GM21723 (cell line): Measurements from ENCODE around the gene STAMBPL1.

Source experiments
- ATAC-seq: cut with Tn5 transposase; IDR thresholded peaks from one replicate; pipeline ENCODE4 v1.9.1; 2021; ENCODE audit warnings: mild to moderate bottlenecking, moderate library complexity; ENCODE audit not compliant: unreplicated experiment

STAMBPL1 gene

GRCh38 chr10:88946965-88947590 is 67.0 kb downstream of the STAMBPL1 start:
- ATAC-seq = no peak

GRCh38 chr10:88949051-88949450 is 69.0 kb downstream of the STAMBPL1 start:
- ATAC-seq = no peak

GRCh38 chr10:88949912-88950837 is 70.1 kb downstream of the STAMBPL1 start:
- ATAC-seq = no peak

- no peak for ATAC-seq
Observed at GRCh38 chr10:88952647-88953111, 72.6 kb downstream of the STAMBPL1 start, which contains the start of gene ACTA2. Gene ACTA2, minus strand, starts transcription at chr10:88952773. Its CDS starts 3,843 bp downstream, at chr10:88948930.

GRCh38 chr10:88953662-88954061 is 73.6 kb downstream of the STAMBPL1 start:
- ATAC-seq = no peak

GRCh38 chr10:88954458-88955083 is 74.5 kb downstream of the STAMBPL1 start:
- ATAC-seq = no peak

- no peak for ATAC-seq
Observed at GRCh38 chr10:88957381-88957780, 77.3 kb downstream of the STAMBPL1 start.

- ATAC-seq = no peak
Observed at GRCh38 chr10:88958721-88959120, 78.7 kb downstream of the STAMBPL1 start.

GRCh38 chr10:88960802-88961201 is 80.8 kb downstream of the STAMBPL1 start:
- ATAC-seq = no peak

GRCh38 chr10:88961266-88961665 is 81.2 kb downstream of the STAMBPL1 start:
- no peak for ATAC-seq

GRCh38 chr10:88962336-88962735 is 82.3 kb downstream of the STAMBPL1 start:
- no peak for ATAC-seq

GRCh38 chr10:88963318-88963717 is 83.3 kb downstream of the STAMBPL1 start:
- no peak for ATAC-seq

GRCh38 chr10:88964360-88964759 is 84.3 kb downstream of the STAMBPL1 start:
- ATAC-seq = no peak

- ATAC-seq = no peak
Observed at GRCh38 chr10:88964869-88965415, 84.9 kb downstream of the STAMBPL1 start.

- no peak for ATAC-seq
Observed at GRCh38 chr10:88966797-88967196, 86.8 kb downstream of the STAMBPL1 start.

- ATAC-seq = no peak
Observed at GRCh38 chr10:88968391-88968790, 88.3 kb downstream of the STAMBPL1 start.

GRCh38 chr10:88971221-88972061 is 91.4 kb downstream of the STAMBPL1 start:
- ATAC-seq = no peak
